ENCODE data around the gene GALNT17. TPM values are rescaled to one million over a fixed set of nuclear protein-coding genes. Genes with fewer than 3 reads are reported as not detected.

Gene GALNT17
- total and polyA plus RNA-seq, 12 donors = 0.94 to 37.5 (median 8.1) TPM

DNA sequence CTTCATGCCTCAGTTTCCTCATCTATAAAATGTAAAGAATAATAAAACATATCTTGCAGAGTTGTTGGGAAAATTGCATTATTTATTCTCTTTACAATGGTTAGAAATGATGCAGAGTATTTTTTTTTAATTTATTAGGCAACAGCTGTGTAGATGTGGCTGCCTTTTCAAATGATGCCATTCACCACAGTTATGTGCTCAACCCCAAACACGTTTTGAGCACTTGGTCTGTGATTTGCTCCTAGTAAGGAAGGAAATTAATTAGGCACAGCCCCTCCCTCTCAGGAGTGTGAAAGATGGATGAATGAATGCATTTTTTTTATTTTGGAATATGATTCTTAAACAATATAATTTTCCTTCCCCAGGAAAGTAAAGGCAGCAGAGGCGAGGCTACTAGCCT lies 575.1 kb downstream of the GALNT17 start:
- 68 to 89% (median 77%) methylated on average over 2 of the region's 2 CpGs for WGBS, 4 donors
- no peaks in the 10 kb centered on the region for H3K9me3 ChIP-seq (replicated peaks in 1 of 3)
- no peak overlapping the region for H3K27ac ChIP-seq
- no peak for DNase-seq
- intact Hi-C loops (cut with DNase I) = no loop called here
- no peak overlapping the region for H3K4me3 ChIP-seq
- no peak for TF ChIP-seq CTCF (IDR thresholded peaks at IDR 0.05)
- no peak for TF ChIP-seq POLR2A (IDR thresholded peaks at IDR 0.05)
- H3K27me3 ChIP-seq = no peaks in the 10 kb centered on the region
- H3K4me1 ChIP-seq (replicated peaks in 1 of 2) = no peaks in the 10 kb centered on the region
- H3K36me3 ChIP-seq (replicated peaks in 1 of 2) = no peaks in the 10 kb centered on the region

DNA sequence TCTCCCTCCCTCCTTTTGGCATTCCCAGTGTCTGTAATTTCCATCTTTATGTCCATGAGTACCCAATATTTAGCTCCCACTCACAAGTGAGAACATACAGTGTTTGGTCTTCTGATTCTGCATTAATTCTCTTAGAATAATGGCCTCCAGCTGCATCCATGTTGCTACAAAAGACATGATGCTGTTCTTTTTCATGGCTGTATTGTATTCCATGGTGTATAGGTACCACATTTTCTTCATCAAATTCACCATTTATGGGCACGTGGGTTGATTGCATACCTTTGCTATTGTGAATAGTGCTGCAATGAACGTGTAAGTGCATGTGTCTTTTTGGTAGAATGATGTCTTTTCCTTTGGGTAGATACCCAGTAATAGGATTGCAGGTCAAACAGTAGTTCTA lies 576.8 kb downstream of the GALNT17 start:
- no peak for DNase-seq
- Histone ChIP-seq H3K36me3 (replicated peaks in 1 of 2) (no peaks in the 10 kb centered on the region), H3K9me3 (replicated peaks in 1 of 3) (no peaks in the 10 kb centered on the region), H3K27ac (no peak overlapping the region), H3K4me1 (replicated peaks in 1 of 2) (no peaks in the 10 kb centered on the region), H3K27me3 (no peaks in the 10 kb centered on the region), H3K4me3 (no peak overlapping the region)
- intact Hi-C loops (cut with DNase I) = no loop called here
- TF ChIP-seq POLR2A (IDR thresholded peaks at IDR 0.05) = no peak
- TF ChIP-seq CTCF (IDR thresholded peaks at IDR 0.05) = no peak
- WGBS, 4 donors = 71 to 82% (median 77%) methylated on average over 2 of the region's 2 CpGs

GRCh38 chr7:71710442-71710841 lies 578.5 kb downstream of the GALNT17 start:
- no peaks in the 10 kb centered on the region for H3K27me3 ChIP-seq
- H3K36me3 ChIP-seq (replicated peaks in 1 of 2) = no peaks in the 10 kb centered on the region
- no peak overlapping the region for H3K27ac ChIP-seq
- H3K9me3 ChIP-seq (replicated peaks in 1 of 3) = no peaks in the 10 kb centered on the region
- TF ChIP-seq POLR2A (IDR thresholded peaks at IDR 0.05) = no peak
- TF ChIP-seq CTCF (IDR thresholded peaks at IDR 0.05) = no peak
- intact Hi-C loops (cut with DNase I) = no loop called here
- WGBS, 4 donors = 84 to 92% (median 88%) methylated on average over 4 to 5 of the region's 5 CpGs
- no peak for DNase-seq
- no peaks in the 10 kb centered on the region for H3K4me1 ChIP-seq (replicated peaks in 1 of 2)
- H3K4me3 ChIP-seq = no peak overlapping the region

DNA sequence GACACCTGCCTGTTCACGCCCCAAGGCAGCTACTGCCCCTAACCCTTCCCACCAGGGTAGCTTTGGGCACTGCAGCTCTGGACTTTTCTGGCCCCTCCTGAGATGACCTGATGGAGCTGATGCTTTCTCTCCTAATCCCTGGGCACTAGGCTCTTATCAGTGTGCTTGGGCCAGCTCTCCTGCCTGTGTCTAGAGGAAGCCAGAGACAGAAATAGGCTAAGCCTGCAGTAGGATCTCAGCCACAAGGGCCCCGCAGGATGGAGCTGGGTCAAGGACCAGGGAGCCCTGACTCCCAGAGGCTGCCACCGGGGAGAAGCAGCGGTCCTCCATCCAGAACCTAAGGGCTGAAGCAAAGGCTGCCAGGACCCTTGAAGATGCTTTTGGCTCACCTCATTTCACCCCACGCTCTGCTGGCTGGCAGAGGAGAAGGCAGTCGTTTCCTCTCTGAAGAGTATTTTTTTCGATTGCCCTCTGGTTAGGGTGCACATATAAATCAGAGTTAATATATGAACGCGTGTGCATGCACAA lies 580.8 kb downstream of the GALNT17 start:
- Histone ChIP-seq H3K27me3 (no peaks in the 10 kb centered on the region), H3K36me3 (replicated peaks in 1 of 2) (no peaks in the 10 kb centered on the region), H3K4me3 (no peak overlapping the region), H3K27ac (no peak overlapping the region), H3K9me3 (replicated peaks in 1 of 3) (no peaks in the 10 kb centered on the region), H3K4me1 (replicated peaks in 1 of 2) (no peaks in the 10 kb centered on the region)
- DNase-seq = no peak
- TF ChIP-seq POLR2A (IDR thresholded peaks at IDR 0.05) = no peak
- TF ChIP-seq CTCF (IDR thresholded peaks at IDR 0.05) = no peak
- intact Hi-C loops (cut with DNase I) = no loop called here
- WGBS, 4 donors = 64 to 83% (median 69%) methylated on average over 7 to 9 of the region's 9 CpGs
